ENCODE measurements around the gene PAK6.
A peak's percentile ranks its signal among the peaks of the same experiment; 100 is the strongest.

The PAK6 gene

DNA sequence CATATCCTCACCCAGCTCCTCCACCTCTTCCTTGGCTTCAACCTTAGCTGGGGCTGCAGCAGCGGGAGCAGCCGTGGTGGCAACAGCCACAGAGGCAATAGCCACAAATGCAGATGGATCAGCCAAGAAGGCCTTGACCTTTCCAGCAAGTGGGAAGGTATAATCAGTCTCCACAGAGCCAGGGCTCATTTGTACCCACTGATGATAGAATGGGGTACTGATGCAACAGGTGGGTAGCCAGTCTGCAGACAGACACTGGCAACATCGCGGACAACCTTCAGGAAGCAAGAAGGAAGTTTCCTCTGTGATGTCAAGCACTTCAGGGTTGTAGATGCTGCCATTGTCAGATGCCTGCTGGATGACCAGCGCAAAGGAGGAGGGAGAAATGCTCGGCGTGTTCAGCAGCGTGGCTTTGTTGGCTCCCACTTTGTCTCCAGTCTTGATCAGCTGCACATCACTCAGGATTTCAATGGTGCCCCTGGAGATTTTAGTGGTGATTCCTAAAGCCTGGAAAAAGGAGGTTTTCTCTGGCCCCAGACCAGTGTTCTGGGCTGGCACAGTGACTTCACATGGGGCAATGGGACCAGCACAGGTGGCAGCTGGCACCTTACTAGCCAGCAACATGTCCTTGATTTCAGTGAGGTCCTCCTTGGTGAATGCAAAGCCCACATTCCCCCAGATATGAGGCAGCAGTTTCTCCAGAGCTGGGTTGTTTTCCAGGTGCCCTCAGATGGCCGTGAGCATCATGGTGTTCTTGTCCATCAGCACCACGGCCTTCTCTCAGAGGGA lies 73.7 kb downstream of the PAK6 start:
- no peak for DNase-seq

DNA sequence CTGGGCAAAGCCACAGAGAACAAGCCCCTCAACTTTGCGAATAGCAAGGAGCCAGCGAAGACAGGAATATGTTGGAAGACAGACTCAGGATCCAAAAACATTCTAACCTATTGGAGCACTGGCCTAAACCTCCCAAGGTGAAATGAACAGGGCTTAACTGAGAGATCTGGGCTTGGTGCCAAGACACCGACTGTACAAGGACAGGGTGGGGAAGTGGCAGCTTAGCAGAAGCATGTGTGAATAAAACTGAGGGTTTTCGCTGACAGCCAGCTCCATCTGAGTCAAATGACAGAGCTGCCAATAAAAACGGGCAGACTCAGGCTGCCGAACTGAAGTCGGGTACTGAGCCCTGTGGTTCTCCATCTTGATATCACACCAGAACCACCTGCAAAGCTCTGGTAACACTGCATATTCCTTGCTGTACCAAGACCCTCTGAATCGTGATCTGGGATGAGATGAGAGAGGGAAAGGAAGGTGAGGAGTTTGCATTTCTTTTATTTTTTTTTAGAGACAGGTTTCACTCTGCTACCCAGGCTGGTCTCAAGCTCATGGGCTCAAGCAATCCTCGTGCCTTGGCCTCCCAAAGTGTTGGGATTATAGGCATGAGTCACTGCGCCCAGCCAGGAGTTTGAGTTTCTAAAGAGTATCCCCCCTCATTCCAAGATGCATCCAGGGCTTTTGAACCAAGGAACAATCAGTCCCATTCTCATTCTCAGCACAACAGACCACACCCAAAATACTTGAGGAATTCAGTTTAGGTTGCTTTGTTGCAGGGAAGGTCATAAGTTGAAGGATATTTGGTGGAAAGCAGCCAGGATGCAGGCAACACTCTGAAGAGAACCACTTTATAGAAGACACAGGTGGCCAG lies 74.9 kb downstream of the PAK6 start:
- DNase-seq: peak; percentile 61

DNA sequence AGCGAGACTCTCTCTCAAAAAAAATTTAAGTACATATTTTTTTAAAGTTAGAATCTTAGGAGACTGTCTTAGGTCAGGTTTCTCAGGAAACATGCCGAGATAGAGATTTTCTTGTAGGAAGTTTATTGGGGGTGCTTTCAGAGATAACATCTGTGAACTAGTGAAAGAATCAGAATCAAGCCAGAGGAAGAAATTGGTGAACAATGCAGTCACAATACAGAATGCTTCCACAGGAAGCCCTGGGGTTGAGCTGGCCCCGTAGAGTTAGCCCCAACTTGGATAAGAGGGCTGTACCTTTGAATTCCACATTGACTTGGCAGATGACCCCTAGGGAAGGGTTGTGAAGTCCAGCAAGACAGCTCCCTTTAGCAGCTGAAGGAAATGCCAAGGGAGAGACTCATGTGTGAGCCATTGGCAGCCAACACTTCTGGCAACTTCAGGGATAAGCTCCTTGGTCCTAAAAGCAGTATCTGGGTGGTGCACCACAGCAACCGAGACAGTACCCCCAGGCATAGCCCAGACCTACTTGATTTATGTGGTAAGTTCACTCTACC lies 75.9 kb downstream of the PAK6 start:
- no peak for DNase-seq

DNA sequence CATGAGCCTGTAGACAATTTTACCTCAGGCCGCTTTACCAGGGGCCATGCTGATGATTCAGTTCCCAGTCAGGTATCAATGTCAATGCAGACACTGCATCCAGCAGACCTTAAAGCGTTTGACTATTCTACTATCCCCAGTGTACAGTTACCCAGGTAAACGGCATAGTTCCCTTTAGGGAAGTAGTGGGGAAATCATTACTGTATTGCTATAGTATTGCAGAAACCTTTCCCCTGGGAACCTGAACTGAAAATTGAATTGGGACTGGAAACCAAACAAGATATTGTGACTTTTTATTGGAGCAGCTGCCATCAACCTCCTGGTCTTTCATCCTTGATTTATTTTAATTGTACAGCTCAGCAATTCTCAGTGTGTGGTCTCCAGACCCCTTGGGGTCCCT lies 78.1 kb downstream of the PAK6 start:
- no peak for DNase-seq

DNA sequence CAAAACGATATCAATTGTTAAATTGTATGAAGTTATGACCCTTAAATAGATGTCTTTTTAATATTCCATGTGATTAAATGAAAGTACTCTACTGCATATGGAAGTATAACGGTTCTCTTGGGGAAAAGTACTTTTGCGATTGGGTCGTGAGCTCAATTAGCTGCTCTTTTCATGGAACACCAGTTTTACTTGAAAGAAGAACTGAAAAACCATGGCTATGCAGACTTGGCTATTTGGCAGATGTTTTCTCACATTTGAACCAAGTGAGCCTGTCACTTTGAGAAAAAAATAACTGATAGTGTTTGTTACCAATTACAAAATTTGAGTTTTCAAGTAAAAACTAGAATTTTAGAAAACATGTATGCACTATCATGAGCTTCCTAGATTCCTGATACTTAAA lies 78.7 kb downstream of the PAK6 start:
- DNase-seq: no peak

DNA sequence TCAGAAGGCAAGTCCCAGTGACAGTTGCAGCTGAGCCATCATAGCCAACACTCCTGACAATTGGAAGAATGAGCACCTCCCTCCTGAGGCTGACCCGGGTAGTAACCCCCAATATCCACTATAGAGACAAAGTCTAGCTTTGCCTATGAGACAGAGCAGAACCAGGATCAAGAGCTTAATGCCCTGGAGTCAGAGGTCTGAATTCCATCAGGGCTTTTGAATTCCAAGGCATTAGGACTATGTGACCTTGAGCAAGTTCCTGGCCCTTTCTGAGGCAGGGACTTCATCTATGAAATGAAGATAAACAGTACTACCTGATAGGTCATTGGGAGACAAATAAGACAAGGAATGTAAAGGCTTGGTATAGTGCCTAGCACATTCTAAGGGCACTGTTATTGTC lies 81.5 kb downstream of the PAK6 start:
- DNase-seq: no peak

DNA sequence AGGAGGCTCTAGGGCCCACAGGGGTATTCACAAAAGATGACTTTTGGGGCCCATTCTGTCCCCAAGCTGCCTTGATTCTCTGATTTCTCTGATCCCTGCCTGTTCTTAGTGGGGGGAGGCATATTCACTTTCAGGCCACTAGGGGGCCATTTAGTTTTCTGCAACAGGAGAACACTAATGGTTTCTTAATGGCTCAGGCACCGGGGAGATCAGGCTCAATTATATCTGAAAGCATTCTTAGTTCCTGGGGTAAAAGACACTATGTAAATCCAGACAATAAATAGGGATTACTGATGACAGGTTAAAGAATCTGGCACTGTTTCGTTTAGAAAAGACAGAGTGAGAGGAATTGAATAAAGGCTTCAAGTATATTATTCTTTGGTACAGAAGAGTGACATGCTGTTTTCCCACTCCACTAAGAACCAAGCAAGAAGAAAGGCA lies 82.1 kb downstream of the PAK6 start:
- DNase-seq: peak; percentile 84

DNA sequence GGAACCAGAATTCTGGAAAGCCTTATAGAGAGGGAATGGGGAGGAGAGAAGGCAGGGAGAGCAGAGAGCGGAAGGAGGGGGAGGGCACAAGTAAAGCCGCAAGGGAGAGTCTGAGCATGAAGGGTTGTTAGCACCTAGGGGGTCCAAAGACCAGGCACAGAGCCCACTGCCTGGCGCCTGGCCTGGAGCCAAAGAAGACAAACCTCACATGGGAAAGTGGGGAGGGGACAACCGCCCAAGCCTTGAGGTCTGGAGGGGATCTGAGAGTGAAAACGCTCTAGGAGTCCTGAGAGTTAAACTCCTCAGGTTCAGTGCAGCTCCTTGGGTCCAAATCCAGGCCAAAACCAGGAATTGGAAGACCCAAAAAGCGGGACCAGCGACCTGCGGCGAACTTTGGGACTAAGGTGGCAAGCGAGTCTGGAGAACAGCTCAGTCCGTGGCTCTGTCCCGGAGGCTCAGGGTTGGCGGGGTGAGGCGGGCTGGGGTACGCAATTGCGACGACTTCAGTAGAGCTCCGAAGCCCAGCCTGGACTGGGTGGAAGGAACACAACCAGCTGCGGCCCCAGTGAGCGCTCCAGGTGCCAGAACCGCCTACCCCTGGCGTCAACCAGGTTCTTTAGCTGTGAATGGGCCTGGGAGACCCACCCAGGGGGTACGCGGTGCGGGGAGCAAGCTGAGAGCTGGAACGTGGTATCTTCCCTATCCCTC lies 83.8 kb downstream of the PAK6 start:
- no peak for DNase-seq

DNA sequence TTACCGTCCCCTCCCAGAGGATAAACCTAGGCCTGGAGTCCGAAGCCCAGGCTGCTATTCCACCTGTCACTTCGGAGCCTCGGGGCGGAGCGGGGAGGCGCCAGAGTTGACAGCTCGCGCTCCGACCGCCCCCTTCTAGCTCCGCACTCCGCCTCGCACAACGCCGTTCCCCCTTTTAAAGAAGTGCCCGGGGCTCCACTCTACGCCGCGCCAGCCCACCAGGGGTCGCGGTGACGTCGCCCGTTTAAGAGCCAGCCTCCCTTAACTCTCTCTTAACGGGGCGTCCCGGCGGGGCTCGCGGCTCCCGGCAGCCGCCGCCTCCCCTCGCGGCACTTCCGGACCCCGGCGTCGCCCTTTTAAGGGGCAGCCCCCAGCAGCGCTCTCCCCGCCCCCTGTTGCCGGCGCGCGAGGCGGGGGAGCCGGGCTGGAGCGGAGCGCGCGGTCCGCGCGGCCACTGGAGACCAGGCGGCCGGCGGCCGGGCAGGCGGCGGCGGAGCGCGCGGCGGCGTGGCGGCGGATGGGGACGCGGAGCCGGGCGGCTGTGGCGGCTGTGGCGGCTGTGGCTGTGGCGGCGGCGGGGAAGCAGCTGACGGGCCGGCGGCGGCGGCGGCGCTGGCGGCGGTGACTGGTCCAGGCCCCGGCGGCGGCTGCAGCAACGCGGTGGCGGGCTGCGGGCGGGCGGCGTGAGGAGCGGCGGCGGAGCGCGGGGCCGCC lies 84.5 kb downstream of the PAK6 start, which contains the start of gene INAFM2:
Gene INAFM2 (plus strand): TSS at position 454 of the 714 bp plus-strand sequence. CDS start 364 bp downstream, outside the sequence.
- peak; percentile 93 for DNase-seq

DNA sequence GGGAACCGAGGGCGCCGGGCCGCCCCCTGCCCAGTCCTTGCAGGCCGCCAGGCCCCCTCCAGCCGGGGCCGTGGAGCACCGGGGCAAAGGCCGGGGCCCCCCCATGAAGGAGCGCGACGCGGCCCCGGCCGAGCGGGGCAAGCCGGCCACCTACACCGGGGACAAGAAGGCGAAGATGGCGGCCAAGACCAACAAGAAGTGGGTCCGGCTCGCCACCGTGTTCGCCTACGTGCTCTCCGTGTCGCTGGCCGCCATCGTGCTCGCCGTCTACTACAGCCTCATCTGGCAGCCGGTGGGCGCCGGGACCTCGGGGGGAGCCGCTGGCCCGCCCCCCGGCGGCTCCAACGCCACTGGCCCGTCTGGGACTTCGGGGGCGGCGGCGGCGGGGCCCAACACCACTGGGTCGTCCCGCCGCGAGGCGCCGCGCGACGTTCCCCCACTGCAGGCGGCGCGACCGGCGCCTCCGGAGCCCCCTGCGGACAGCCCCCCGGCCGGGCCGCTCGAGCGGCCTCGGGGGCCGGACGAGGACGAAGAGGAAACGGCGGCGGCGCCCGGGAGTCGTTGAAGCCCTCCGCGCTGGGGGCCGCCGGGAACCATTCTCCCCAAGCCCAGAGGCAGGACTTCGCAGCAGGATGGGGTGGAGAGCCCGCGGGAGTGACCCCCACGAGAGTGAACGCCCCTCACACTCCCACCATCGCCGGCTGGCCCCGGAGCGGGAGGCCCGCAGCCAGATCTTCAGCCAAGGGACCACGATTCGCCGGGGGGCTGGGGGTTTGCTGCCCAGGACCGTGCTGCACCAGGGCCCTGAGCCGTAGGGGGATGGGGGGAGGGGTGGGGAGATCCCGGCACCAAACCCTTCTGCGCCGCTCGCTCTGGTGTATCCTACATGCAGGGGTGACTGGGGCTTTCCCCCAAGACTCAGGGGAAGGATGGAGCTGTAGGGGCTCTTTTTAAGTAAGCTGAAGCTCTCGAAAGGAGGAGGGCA lies 85.4 kb downstream of the PAK6 start:
- DNase-seq: peak; percentile 50

DNA sequence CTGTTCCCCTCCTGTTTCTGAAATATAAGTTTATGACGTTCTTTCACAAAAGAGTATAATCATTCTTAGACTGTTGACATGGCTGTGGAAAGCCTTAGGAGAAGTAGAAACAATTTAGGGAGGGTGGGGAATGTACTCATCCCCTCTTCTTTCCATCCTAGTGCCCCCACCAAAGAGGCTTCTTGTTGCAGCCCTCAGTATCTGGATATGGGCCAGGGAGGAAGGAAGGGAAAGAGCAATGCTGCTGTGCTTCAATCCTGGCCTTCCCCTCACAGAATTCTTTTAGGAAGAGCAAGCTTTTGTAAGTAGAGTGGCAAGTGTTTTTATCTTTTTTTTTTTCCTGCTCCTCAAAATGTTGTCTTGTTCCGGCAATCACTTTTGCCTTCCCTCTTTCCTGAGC lies 86.3 kb downstream of the PAK6 start:
- no peak for DNase-seq

DNA sequence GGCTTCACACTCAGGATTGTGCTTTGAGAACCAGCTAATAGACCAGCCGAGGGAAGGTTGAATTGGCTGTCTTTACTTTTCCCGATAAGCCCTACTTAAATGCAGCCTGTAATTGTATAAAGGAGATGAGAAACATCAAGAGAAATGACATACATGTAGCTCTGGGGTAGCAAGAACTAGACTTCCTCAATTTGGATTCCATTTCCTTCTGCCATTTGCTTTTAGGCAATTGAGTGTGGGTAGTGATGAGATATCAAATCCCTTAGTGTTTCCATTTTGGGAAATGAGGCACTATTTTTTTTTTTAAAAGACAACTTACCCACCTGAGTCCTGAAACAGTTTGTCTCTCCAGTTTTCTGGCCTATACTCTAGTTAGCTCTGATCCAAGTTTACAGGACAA lies 86.8 kb downstream of the PAK6 start:
- DNase-seq: peak; percentile 63
